ENCODE measurements around the gene ROBO4.

GRCh38 chr11:124863826-124864165, 33.9 kb downstream of the ROBO4 start:
- TF ChIP-seq CTCF (IDR thresholded peaks at IDR 0.05; ENCODE audit: insufficient read depth, low read length, poor library complexity, severe bottlenecking) = no peak
- no peak for TF ChIP-seq EZH2phosphoT487 (conservative IDR thresholded peaks at IDR 0.05; ENCODE audit: low read length)

Measured in SU-DHL-6 (cell line).